HepG2 (cell line): ENCODE measurements around the gene ALAS2. TPM values are rescaled to one million over a fixed set of nuclear protein-coding genes. Genes with fewer than 3 reads are reported as not detected.
A peak's percentile ranks its signal among the peaks of the same experiment; 100 is the strongest.

Experiments
- ARID4A ChIP-seq: sonication (generic); formaldehyde crosslinking; IDR thresholded peaks from 2 replicates; pipeline ENCODE4 v1.5.0; 2020; ENCODE audit warnings: mild to moderate bottlenecking, missing genetic modification reagents, borderline replicate concordance
- ASH2L ChIP-seq: fragments of 300-600, 200-600 bp; sonication (generic); IDR thresholded peaks from 2 replicates; pipeline ENCODE4 v1.7.0; 2017; ENCODE audit warnings: low read depth, mild to moderate bottlenecking, moderate library complexity, mixed read lengths, low read length; ENCODE audit not compliant: insufficient read length
- ELF3 ChIP-seq: IDR thresholded peaks from 2 replicates; pipeline ENCODE4 v1.6.1; 2016; ENCODE audit warnings: missing genetic modification reagents, missing compliant biosample characterization
- FOXK1 ChIP-seq: sonication (generic); formaldehyde crosslinking; IDR thresholded peaks from 2 replicates; pipeline ENCODE4 v1.4.0; 2020; ENCODE audit warnings: low read depth, missing genetic modification reagents, borderline replicate concordance
- HNRNPLL ChIP-seq: fragments of 200-400 bp; formaldehyde crosslinking; IDR thresholded peaks from 2 replicates; pipeline ENCODE4 v1.6.1; 2017; ENCODE audit warnings: mild to moderate bottlenecking, low read depth, low read length; ENCODE audit not compliant: poor library complexity, severe bottlenecking
- KAT8 ChIP-seq: IDR thresholded peaks from 2 replicates; pipeline ENCODE4 v1.6.1; 2016; ENCODE audit warnings: missing genetic modification reagents, missing compliant biosample characterization
- MTA1 ChIP-seq: sonication (generic); formaldehyde crosslinking; IDR thresholded peaks from 2 replicates; pipeline ENCODE4 v1.4.0; 2020; ENCODE audit warnings: missing genetic modification reagents, mild to moderate bottlenecking, borderline replicate concordance
- PATZ1 ChIP-seq: sonication (generic); formaldehyde crosslinking; IDR thresholded peaks from 2 replicates; pipeline ENCODE4 v1.4.0; 2020; ENCODE audit warnings: missing genetic modification reagents
- PAXIP1 ChIP-seq: sonication (generic); formaldehyde crosslinking; conservative IDR thresholded peaks from 2 replicates; pipeline ENCODE4 v1.4.0; 2020; ENCODE audit warnings: mild to moderate bottlenecking, missing genetic modification reagents, moderate library complexity
- RFXANK ChIP-seq: IDR thresholded peaks from 2 replicates; pipeline ENCODE4 v1.6.1; 2016
- SP2 ChIP-seq: sonication (generic); formaldehyde crosslinking; IDR thresholded peaks from 2 replicates; pipeline ENCODE4 v1.5.1; 2020; ENCODE audit warnings: mild to moderate bottlenecking, missing genetic modification reagents
- THAP11 ChIP-seq: IDR thresholded peaks from 2 replicates; pipeline ENCODE4 v1.6.1; 2016; ENCODE audit warnings: missing biosample characterization, missing genetic modification reagents
- XRCC5 ChIP-seq: fragments of 200-400 bp; formaldehyde crosslinking; optimal IDR thresholded peaks from 2 replicates; pipeline ENCODE3; 2017; ENCODE audit warnings: mild to moderate bottlenecking, low read length
- ZNF543 ChIP-seq: sonication (generic); formaldehyde crosslinking; IDR thresholded peaks from 2 replicates; pipeline ENCODE4 v1.4.0; 2020; ENCODE audit warnings: mild to moderate bottlenecking, missing genetic modification reagents
- polyA plus RNA-seq, 8 experiments: library from polyadenylated mRNA; depleted of rRNA in 3 of 8; stranded (reverse) in 7 of 8; unstranded in 1 of 8; fragments of >200 nt; fragmentation: Illumina TruSeq in 4 of 8; extraction: Trizol in 4 of 8; gene quantifications; 2 replicates each; pipeline versions ENCODE4 v1.2.1 to v1.2.3, GENCODE V29; 2011 to 2016; ENCODE audit warnings: low read depth in 4 of 8, missing spikeins in 1 of 8, mixed read lengths in 1 of 8; ENCODE audit not compliant: insufficient read depth in 1 of 8
- total RNA-seq, 5 experiments: library from RNA; depleted of rRNA; stranded (reverse); fragments of >200 nt; fragmentation: Illumina TruSeq; extraction: Trizol; gene quantifications; 2 replicates each; pipeline ENCODE4 v1.2.3, GENCODE V29; 2016; ENCODE audit warnings: low read depth in 1 of 5

ALAS2 gene
- total and polyA plus RNA-seq, 2 of the 13 experiments (the other 11 are each of a cell fraction or from before 2014, with no cell fraction given): not detected

GRCh38 chrX:54999717-55000598 is 30.8 kb downstream of the ALAS2 start, which contains the start of gene APEX2 (continued):
- TF ChIP-seq PAXIP1 (CRISPR knock-in tag) (0 out of 2 replicates have a peak, but pooled peaks have one; percentile 22), FOXK1 (CRISPR knock-in tag) (no peak), SP2 (peak; percentile 59; the same call in 1 of the 2 replicates), ELF3 (CRISPR knock-in tag) (peak; percentile 57), MTA1 (CRISPR knock-in tag) (no peak), ARID4A (CRISPR knock-in tag) (peak; percentile 73; the same call in 1 of the 2 replicates), ZNF543 (CRISPR knock-in tag) (0 out of 2 replicates have a peak, but pooled peaks have one; percentile 29), ASH2L (peak; percentile 10), HNRNPLL (peak; percentile 84), KAT8 (CRISPR knock-in tag) (peak; percentile 83), PATZ1 (CRISPR knock-in tag) (no peak), THAP11 (CRISPR knock-in tag) (peak; percentile 72), RFXANK (CRISPR knock-in tag) (no peak), XRCC5 (peak; percentile 19)
